ENCODE data around the gene CD200. TPM values are rescaled to one million over a fixed set of nuclear protein-coding genes. Genes with fewer than 3 reads are reported as not detected.
"Not testable (repeated sequence)": the region's sequence is repeated elsewhere in the genome, so short reads cannot be mapped to it uniquely, and the experiment has no call there.

The CD200 gene
- total RNA-seq, 1 donor from 2014 or later = 9.4 TPM

DNA sequence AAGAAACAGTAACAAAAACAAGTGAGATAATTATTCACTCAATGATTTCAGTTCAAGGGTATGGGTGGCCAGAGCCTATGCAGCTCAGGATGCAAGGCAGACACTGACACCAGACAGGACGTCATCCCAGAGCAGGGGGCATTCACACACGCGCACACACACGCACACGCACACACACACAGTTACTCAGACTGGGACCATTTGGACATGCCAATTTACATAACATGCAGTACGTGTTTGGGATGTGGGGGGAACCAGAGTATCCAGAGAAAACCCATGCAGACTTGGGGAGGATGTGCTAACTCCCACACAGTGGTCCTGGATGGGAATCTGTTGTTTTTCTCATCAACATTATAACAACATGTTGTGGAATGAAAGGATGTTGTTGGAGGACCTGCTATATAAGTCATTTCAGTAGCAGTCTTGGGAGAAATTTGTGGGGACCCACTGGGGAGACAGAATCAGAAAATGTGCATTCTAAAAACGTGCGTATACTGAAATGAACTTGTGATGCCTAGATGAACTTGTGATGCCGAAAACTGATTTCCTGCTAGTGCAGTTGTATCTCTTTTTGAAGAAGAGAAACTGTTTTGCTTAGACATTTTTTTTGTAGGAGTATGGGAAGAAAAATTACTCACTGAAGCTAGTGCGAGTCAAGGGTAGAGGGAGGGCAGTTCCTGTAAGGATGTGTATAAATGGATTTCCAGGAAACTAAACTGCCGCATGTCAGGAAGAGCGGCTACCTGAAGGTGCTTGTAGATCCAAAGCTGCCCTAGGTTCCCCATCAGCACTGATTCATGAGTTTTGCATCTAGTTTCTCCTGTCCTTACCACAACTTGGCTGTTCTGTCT lies 25.2 kb downstream of the CD200 start:
- intact Hi-C loops (cut with micrococcal nuclease) = loop anchor here (1.0 kb wide), 1 partner anchor 8 kb away; no protein-coding TSS in a partner anchor

DNA sequence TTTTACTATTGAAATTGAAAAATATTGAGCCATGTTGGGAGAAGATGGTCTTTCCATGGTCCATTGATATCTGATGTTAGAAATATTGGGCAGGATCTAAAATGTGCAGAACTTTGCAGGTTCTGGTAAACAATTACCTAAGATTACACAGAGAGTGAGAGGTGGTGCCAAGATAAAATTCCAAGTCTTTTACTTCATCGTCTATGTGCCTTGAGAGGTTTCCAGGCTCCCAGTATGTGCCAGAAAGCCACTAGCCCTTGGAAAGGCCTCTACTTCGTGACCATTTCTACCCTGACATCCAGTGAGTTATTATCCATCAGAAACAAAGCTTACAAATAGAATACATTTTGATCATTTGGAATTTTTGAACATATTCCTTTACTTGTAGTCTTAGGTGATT lies 27.6 kb downstream of the CD200 start:
- intact Hi-C loops (cut with micrococcal nuclease) = no loop called here

DNA sequence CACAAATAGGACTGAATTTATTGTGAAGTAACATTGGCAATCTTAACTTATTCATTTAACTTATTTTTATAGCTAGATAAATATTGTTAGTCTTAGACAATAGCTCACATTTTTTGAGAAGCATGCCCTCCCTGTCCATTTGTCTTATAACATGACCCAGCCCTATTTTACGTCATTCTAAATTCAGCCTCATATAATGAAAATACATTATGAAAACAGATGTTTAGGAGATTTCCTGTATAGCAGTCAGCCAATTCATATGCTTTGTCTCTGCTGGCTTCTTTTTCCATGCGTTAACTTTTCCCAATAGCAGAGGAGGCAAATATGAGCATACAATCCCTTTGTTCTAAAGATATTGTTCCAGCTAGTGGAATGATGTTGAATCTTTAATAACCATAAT lies 29.3 kb downstream of the CD200 start:
- intact Hi-C loops (cut with micrococcal nuclease) = no loop called here

DNA sequence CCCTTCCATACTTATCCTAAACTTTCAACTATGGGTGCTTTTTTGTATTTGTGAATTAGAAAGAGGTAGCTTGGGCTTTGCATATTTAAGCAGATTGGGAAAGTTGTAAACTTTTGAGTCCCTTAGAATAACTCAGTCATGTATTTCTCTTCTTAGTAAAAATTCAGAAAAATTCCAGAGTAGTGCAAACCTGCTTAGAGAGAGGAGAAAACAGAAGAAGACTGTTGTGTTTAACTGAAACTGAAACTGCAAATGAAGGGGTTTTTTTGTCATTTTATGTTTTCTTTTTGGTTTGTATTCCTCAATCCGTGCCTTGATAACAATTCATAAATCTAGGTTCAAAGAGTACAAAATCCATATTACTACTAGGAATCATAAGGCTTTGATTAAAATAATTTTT lies 31.3 kb downstream of the CD200 start:
- intact Hi-C loops (cut with micrococcal nuclease) = no loop called here

DNA sequence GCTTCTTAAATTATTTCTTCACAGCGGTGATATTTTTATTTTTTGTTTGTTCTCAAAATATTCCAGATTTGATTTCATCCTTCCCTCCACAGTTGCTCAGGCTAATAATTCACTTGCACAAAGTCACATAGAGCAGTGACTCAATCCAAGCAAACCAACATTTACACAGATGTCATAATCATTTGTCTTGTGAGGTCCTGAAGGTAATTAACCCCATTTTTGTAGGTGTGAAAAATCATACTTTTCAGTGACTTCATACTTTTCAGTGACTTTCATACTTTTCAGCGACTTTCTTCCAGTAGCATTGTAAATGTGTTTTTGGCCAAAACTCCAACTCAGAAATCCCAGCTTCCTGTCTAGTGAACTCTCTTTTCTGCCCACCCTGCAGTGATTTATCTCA lies 32.1 kb downstream of the CD200 start:
- intact Hi-C loops (cut with micrococcal nuclease) = no loop called here

DNA sequence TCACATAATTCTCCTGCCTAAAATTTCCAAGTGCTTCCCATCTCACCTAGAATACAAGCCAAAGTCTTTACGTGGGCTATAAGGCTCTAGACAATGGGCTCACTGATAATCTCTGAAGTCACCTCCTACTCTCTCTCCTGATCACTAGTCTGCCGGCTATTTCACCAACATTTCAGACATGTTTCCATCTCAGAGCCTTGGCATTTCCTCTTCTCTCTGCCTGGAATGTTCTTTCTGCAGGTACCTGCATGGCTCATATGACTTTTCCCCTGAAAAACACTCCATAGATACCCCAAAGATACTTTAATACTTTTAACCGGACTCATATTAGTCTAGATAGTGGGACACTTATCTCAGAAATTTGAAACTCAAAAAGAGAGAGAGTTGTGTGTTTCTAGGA lies 32.7 kb downstream of the CD200 start:
- intact Hi-C loops (cut with micrococcal nuclease) = loop anchor here (1.0 kb wide), 1 partner anchor 7 kb away; no protein-coding TSS in a partner anchor

DNA sequence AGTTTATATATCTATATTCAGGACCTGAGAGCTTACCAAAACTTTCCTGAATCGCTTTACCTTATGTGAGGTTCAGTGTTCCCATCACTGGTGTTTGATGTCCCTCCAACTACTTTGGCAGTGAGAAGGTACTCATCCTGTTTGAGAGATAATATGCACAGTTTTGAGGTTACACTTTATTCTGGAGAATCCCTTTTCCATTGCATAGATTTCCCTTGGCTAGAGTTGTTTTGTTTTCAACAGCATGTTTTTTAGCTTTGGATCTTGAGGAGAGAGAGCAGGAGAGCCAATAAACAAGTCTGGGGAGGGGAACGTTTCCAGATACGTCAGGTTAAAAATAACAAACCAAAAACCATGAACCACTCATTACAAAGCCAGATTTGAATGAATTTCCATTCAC lies 33.6 kb downstream of the CD200 start:
- intact Hi-C loops (cut with micrococcal nuclease) = loop anchor here (1.0 kb wide), 1 partner anchor 8 kb away; no protein-coding TSS in a partner anchor

DNA sequence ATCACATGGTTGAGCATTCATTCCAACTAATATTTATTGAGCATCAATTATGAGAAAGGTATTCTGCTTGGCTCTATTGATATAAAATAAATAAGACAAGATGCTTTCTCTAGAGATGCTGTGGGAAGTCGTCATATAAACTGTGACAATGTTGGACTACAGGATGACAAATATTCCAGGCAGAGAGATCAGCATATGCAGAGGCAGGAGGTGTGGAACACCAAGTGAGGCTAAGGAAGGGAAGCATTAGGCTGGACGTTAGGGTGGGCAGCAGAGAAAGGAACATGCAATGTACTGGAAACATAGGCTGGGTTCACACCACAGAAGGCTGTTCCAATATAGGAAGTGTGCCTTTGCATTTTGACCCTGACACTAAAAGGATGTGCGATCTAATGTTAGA lies 38.6 kb downstream of the CD200 start:
- intact Hi-C loops (cut with micrococcal nuclease) = no loop called here

DNA sequence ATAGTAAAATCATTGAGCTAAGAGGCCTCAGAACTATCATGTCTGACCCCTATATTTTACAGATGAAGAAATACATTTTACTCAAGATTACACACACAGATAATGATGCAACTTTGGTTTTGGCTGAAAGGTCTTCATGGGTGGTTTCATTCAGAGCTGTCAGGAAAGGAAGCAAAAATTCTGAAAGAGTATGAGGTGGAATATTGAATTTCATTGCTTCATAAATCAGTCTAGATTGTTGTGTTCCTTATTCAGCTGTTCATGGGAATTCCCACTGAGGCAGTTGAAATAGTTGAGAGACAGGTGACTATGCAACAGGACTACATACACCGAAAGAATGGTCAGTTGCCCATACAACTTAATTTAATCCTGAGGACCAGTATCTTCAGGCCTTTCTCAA lies 39.4 kb downstream of the CD200 start:
- intact Hi-C loops (cut with micrococcal nuclease) = no loop called here

DNA sequence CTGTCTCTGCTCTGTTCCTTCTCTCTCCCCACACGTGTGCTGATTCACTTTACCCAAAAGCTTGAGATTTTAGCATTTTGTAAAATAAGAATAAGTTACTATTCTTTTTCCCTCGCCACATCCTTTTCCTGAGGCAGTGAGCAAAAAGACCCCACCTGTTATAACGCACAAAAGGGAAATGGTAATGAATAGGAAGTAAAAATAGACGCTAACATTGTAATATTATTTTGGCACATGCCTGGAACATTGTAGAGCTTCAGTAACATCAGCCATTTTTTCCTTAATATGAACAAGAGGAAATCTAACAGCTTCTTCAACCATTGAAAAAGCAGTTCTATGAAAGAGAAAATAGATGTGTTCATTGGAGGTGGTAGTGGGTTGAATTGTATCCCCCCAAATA lies 40.5 kb downstream of the CD200 start:
- intact Hi-C loops (cut with micrococcal nuclease) = no loop called here

DNA sequence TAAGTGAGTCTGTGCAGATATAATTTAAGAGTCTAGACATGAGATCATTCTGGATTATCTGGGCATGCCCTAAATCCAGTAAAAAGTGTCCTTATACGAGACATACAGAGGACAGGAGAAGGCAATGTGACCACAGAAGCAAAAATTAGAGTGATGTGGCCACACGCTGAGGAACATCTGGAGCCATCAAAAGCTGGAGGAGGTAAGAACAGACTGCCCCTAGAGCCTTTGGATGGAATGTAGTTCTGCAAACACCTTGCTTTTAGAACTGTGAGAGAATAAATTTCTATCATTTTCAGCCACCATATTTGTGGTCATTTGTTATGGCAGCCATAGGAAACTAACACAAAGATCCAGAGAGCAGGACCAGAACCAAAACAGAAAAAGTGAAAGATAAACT lies 41.0 kb downstream of the CD200 start:
- intact Hi-C loops (cut with micrococcal nuclease) = no loop called here

DNA sequence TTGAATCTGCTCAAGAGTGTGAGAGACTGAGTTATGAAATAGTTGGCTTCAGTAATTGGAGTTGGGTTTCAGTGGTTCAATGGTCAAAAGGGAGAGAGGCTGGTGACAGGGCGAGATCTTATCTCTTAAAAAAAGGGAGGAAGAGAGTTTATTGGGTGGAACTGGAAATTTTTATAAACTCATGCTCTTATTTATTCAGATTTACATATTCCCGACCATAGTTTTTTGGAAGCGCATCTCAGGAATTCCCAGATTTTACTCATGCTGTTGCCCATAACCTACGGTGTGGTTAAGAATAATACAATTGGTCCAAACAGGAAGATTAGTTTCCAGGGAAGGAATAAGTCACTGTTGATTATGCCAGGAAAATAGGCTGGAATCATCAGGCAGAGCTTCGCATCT lies 41.4 kb downstream of the CD200 start:
- intact Hi-C loops (cut with micrococcal nuclease) = no loop called here

DNA sequence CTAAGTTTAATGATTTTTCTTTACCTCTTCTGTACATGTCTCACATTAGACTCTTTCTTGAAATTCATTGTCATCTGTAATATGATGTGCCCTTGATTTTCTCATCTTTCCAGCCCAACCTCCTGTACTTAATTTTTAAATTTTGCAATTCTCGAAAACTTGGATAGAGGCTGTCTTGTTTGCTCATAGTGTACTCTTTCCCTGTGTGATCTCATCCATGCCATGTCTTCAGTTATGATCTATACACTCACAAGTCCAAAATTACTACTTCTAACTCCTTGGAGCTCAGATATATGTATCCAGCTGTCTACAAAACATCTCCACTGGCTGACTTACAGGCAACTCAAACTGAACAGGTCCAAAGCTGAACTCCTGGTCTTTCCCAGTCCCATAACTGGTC lies 42.2 kb downstream of the CD200 start:
- intact Hi-C loops (cut with micrococcal nuclease) = no loop called here

DNA sequence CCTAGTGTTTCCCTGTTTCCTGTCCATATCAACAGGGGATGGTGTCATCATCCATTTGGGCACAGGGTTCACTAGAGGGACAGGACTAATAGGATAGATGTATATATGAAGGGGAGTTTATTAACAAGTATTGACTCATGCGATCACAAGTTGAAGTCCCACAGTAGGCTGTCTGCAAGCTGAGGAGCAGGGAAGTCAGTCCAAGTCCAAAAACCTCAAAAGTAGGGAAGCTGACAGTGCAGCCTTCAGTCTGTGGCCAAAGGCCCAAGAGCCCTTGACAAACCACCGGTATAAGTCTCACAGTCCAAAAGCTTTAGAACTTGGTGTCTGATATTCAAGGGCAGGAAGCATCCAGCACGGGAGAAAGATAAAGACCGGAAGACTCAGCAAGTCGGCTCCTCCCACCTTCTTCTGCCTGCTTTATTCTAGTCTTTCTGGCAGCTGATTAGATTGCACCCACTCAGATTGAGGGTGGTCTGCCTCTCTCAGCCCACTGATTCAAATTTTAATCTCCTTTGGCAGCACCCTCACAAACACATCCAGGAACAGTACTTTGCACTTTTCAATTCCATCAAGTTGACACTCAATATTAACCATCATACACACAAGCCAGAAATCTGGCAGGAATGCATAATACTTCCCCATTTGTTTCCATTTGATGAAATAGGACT lies 43.4 kb downstream of the CD200 start:
- intact Hi-C loops (cut with micrococcal nuclease) = no loop called here

DNA sequence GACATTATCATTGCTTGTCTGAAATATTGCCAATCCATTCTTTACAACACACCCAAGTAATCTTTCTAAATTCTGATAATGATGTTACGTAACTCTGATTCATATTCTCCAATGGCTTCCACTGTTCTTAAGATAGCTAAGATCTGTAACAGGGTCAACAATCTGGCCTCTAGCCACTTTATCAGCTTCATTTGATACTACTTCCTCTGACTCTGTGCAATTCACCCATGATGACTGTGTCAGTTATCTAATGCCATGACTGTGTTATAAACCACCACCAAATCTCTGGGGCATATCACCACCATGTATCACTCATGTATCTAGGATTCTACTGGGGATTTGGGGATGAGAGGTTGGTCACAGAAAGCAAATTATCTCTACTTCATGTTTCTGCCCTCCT lies 44.0 kb downstream of the CD200 start:
- intact Hi-C loops (cut with micrococcal nuclease) = no loop called here

DNA sequence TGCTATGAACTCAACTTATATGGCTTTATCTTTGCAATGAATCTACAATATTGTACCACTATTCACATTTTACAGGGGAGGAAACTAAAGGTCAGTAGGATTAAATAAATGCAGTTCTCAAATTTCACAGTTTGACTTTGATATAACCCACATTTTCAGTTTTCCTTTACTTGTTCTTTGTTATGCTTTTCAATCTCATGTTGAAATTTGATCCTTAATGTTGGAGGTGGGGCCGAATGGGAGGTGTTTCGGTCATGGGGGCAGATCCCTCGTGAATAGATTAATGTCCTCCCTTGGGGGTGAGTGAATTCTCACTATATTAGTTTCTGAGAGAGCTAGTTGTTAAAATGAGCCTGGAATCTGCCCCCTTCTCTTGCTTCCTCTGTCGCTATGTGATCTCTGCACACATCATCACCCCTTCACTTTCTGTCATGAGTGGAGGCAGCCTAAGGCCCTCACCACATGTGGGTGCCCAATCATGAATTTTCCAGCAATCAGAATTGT lies 44.7 kb downstream of the CD200 start:
- intact Hi-C loops (cut with micrococcal nuclease) = no loop called here

DNA sequence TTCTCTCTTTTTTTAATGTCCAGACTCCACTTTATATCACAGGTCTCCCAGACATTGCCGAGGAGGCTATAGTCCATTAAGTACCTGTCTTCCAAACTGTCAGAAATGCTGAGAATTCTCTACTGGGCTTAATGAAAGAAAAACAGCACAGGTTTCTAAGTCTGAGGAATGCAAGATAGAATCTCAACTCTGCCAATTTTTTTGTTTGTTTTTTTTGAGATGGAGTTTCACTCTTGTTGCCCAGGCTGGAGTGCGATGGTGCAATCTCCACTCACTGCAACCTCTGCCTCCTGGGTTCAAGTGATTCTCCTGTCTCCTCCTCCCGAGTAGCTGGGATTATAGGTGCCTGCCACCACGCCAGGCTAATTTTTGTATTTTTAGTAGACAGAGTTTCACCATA lies 45.4 kb downstream of the CD200 start:
- intact Hi-C loops (cut with micrococcal nuclease) = not testable (repeated sequence)

DNA sequence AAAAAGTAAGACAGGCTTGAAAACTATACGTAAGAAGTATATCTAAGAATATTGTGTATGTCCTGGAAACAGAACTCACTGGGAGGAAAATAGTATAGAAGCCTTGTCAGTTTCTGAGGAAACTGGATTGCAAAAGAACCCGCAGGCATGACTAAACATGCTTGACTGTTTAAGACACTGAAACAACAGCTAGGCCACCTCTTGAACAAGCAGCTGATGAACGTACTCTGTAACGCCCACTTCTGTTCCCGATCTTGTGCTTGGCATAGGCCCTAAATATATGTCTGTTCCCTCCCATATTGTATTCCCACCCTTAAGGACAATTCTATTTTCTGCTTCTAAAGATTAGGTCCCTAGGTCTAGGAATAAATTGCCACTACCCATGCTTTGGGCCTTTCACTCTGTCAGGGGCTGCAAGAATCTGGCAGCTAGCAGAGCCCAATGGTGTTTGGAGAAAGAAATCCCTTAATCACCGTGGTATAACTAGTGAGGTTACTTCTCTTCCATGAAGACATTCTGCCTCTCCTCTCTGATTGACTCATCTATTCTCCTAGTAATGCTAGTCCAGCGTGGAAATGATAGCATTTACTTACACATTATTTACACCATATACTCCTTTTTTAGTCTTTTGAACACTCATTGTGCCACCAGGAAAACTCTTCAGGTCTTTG lies 46.2 kb downstream of the CD200 start:
- intact Hi-C loops (cut with micrococcal nuclease) = no loop called here

DNA sequence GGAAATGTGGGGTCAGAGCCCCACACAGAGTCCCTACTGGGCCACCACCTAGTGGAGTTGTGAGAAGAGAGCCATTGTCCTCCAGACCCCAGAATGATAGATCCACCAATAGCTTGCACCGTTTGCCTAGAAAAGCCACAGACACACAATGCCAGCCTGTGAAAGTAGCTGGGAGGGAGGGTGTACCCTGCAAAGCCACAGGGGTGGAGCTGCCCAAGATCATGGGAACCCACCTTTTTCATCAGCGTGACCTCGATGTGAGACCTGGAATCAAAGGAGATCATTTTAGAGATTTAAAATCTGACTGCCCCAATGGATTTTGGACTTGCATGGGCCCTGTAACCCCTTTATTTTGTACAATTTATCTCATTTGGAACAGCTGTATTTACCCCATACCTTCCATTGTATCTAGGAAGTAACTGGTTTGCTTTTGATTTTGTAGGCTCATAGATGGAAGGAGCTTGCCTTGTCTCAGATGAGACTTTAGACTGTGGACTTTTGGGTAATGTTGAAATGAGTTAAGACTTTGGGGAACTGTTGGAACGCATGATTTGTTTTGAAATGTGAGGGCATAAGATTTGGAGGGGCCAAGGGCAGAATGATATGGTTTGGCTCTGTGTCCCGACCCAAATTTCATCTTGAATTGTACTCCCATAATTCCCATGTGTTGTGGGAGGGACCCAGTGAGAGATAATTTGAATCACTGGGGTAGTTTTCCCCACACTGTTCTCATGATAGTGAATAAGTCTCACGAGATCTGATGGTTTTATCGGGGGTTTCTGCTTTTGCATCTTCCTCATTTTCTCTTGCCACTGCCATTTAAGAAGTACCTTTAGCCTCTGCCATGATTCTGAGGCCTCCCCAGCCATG lies 49.0 kb downstream of the CD200 start:
- intact Hi-C loops (cut with micrococcal nuclease) = loop anchor here (2.0 to 5.0 kb wide), 2 partner anchors 49 to 80 kb away; partner anchors contain the start of gene CD200

DNA sequence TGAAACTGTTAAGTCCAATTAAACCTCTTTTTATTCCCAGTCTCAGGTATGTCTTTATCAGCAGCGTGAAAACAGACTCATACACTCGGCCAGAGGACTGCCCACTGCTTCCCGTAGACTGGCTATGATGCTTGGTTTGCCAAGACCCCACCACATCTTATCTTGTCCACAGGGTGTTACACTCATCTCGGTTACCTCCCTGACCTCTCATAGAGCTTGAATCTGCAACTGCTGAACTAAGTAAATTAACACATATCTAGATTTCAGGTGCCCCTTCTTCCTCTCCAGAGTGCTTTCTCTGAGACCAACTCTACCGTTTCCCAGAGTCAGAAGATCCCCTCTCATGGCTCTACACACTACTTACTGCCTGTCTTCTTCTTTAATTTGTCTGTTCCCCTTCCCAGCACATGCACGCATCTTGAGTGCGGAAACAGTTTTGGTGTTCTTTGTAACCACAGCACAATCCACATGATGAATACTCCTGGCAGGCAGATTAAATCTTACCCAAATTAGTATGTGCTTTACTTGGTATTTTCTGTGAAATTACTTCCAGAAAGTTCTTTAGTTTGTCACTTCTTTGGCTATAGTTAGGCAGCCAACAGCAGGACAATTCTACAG lies 49.7 kb downstream of the CD200 start:
- intact Hi-C loops (cut with micrococcal nuclease) = loop anchor here (2.0 to 5.0 kb wide), 2 partner anchors 50 to 80 kb away; partner anchors contain the start of gene CD200
